ENCODE measurements around the gene ARSA.

- TF ChIP-seq CTCF (IDR thresholded peaks at IDR 0.05 in 4 of 5, conservative IDR thresholded peaks at IDR 0.05 in 1 of 5), result peak in 1 of 5 experiments; percentile 17
- TF ChIP-seq POLR2A (IDR thresholded peaks at IDR 0.05), result peak; percentile 38 to 48
Measured at GRCh38 chr22:50577987-50578775, 49.8 kb downstream of the ARSA start, which contains the start of gene CPT1B.
